SK-N-SH (cell line): ENCODE results near the gene CCHCR1.

ENCODE experiments used
- EP300 ChIP-seq, 2 experiments: IDR thresholded peaks; 2 replicates each; pipeline versions ENCODE4 v1.4.0 to v1.6.1; 2012; ENCODE audit warnings: borderline replicate concordance in 1 of 2, low read depth in 1 of 2, low read length in 1 of 2
- JUND ChIP-seq: IDR thresholded peaks from 2 replicates; pipeline ENCODE4 v1.4.0; 2012
- MEF2A ChIP-seq: IDR thresholded peaks from 2 replicates; pipeline ENCODE4 v1.4.0; 2012; ENCODE audit warnings: low read depth, borderline replicate concordance
- MXI1 ChIP-seq: IDR thresholded peaks from 2 replicates; pipeline ENCODE4 v1.6.1; 2012; ENCODE audit warnings: mild to moderate bottlenecking, low read depth, low read length, improper control_type of control experiment
- NFIC ChIP-seq: IDR thresholded peaks from 2 replicates; pipeline ENCODE4 v1.4.0; 2012; ENCODE audit warnings: borderline replicate concordance
- RCOR1 ChIP-seq: fragments of 150-350 bp; IDR thresholded peaks from 2 replicates; pipeline ENCODE4 v1.6.1; 2017; ENCODE audit warnings: antibody characterized with exemption, low read length
- RFX5 ChIP-seq: IDR thresholded peaks from 2 replicates; pipeline ENCODE4 v1.6.1; 2012; ENCODE audit warnings: mild to moderate bottlenecking, improper control_type of control experiment, low read length
- SIN3A ChIP-seq: IDR thresholded peaks from 2 replicates; pipeline ENCODE4 v1.6.1; 2012; ENCODE audit warnings: low read depth, mild to moderate bottlenecking, low read length, moderate library complexity, borderline replicate concordance
- TAF1 ChIP-seq: IDR thresholded peaks from 2 replicates; pipeline ENCODE4 v1.6.1; 2012; ENCODE audit warnings: low read depth, mild to moderate bottlenecking, low read length, moderate library complexity, borderline replicate concordance
- TF ChIP-seq, protein P1 (sequence below): fragments of 200-600 bp; sonication (generic); IDR thresholded peaks from 2 replicates; pipeline ENCODE4 v1.6.1; 2017; ENCODE audit warnings: antibody characterized with exemption, mild to moderate bottlenecking, moderate library complexity
- TF ChIP-seq, protein P2 (sequence below): fragments of 150-350 bp; IDR thresholded peaks from 2 replicates; pipeline ENCODE4 v1.6.1; 2017; ENCODE audit warnings: antibody characterized with exemption, low read length, low read depth, borderline replicate concordance
- TF ChIP-seq, protein P3 (sequence below): IDR thresholded peaks from 2 replicates; pipeline ENCODE4 v1.4.0; 2012; ENCODE audit warnings: low read depth, borderline replicate concordance

DNA sequence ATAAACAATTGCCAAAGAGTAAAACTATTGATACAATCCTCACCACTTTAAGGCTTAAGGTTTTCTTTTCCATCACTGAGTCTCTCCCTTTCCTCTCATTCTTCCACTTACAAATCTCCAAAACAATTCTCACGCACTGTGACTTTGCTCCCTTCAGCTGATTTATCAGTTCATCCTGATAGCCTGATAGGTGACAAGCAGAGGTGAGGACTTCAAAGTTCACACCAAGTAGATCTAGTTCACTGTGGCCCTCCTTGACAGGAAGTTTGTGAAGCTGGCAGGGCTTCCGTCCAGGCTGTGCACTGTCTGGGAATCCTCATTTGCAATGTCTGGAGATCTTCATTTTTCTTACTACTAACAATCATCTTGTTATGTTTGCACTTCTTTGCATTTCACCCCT is 48.0 kb upstream of the CCHCR1 start:
- TF ChIP-seq, protein P1, sequence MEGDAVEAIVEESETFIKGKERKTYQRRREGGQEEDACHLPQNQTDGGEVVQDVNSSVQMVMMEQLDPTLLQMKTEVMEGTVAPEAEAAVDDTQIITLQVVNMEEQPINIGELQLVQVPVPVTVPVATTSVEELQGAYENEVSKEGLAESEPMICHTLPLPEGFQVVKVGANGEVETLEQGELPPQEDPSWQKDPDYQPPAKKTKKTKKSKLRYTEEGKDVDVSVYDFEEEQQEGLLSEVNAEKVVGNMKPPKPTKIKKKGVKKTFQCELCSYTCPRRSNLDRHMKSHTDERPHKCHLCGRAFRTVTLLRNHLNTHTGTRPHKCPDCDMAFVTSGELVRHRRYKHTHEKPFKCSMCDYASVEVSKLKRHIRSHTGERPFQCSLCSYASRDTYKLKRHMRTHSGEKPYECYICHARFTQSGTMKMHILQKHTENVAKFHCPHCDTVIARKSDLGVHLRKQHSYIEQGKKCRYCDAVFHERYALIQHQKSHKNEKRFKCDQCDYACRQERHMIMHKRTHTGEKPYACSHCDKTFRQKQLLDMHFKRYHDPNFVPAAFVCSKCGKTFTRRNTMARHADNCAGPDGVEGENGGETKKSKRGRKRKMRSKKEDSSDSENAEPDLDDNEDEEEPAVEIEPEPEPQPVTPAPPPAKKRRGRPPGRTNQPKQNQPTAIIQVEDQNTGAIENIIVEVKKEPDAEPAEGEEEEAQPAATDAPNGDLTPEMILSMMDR, result no peak
- no peak for TF ChIP-seq NFIC
- no peak for TF ChIP-seq EP300 (IDR thresholded peaks at IDR 0.05; ENCODE audit: borderline replicate concordance in 1 of 2, low read depth in 1 of 2, low read length in 1 of 2)
- TF ChIP-seq MEF2A, result no peak
- no peak for TF ChIP-seq RCOR1
- TF ChIP-seq MXI1, result no peak
- no peak for TF ChIP-seq JUND
- TF ChIP-seq SIN3A, result no peak
- no peak for TF ChIP-seq TAF1
- TF ChIP-seq, protein P2, sequence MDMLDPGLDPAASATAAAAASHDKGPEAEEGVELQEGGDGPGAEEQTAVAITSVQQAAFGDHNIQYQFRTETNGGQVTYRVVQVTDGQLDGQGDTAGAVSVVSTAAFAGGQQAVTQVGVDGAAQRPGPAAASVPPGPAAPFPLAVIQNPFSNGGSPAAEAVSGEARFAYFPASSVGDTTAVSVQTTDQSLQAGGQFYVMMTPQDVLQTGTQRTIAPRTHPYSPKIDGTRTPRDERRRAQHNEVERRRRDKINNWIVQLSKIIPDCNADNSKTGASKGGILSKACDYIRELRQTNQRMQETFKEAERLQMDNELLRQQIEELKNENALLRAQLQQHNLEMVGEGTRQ, result no peak
- TF ChIP-seq, protein P3, sequence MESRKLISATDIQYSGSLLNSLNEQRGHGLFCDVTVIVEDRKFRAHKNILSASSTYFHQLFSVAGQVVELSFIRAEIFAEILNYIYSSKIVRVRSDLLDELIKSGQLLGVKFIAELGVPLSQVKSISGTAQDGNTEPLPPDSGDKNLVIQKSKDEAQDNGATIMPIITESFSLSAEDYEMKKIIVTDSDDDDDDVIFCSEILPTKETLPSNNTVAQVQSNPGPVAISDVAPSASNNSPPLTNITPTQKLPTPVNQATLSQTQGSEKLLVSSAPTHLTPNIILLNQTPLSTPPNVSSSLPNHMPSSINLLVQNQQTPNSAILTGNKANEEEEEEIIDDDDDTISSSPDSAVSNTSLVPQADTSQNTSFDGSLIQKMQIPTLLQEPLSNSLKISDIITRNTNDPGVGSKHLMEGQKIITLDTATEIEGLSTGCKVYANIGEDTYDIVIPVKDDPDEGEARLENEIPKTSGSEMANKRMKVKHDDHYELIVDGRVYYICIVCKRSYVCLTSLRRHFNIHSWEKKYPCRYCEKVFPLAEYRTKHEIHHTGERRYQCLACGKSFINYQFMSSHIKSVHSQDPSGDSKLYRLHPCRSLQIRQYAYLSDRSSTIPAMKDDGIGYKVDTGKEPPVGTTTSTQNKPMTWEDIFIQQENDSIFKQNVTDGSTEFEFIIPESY, result no peak
- no peak for TF ChIP-seq RFX5
